Head of caudate nucleus (tissue), 42 donors: Measurements from ENCODE around the gene EZH1.

Experiments used
- DNase-seq, 42 donors: peaks; one replicate each; pipeline versions ENCODE4 v3.0.0 to v3.0.0-alpha.2; 2020 to 2021; ENCODE audit warnings: mixed read lengths in 7 of 42
- intact Hi-C: fragments of 100-400 bp; cut with DNase I; formaldehyde crosslinking; loops from one replicate; pipeline ENCODE4 v1.15.0; 2022

EZH1 gene

GRCh38 chr17:42659079-42659931, 85.5 kb downstream of the EZH1 start, which contains the start of gene TUBG2:
Gene TUBG2 (plus strand): TSS chr17:42659284. CDS start chr17:42659504, 220 bp downstream.
- intact Hi-C loops: no loop called here
- peak; percentile 72 to 96 (median 91) for DNase-seq

GRCh38 chr17:42657824-42658588, 86.8 kb downstream of the EZH1 start:
- intact Hi-C loops: no loop called here
- DNase-seq: no peak

GRCh38 chr17:42655528-42655927, 89.3 kb downstream of the EZH1 start:
- intact Hi-C loops: no loop called here
- DNase-seq: no peak

GRCh38 chr17:42653179-42654124, 91.4 kb downstream of the EZH1 start:
- peak in 26 of 42 donors; percentile 5 to 64 (median 38) for DNase-seq
- intact Hi-C loops: no loop called here

GRCh38 chr17:42651392-42651791, 93.4 kb downstream of the EZH1 start:
- intact Hi-C loops: no loop called here
- no peak for DNase-seq
